ENCODE data around the gene RBBP5.
A peak's percentile ranks its signal among the peaks of the same experiment; 100 is the strongest.

- TF ChIP-seq CTCF (IDR thresholded peaks at IDR 0.05) (peak; percentile 80), EZH2 (IDR thresholded peaks at IDR 0.05; ENCODE audit: borderline replicate concordance, insufficient read depth, low read depth, low read length, poor library complexity, severe bottlenecking) (no peak)
Measured at GRCh38 chr1:205061665-205062069, 60.1 kb downstream of the RBBP5 start.

All from B cell (primary cell).